Measurements from ENCODE around the gene APBA1.

The APBA1 gene

GRCh38 chr9:69655065-69655464 lies 17.1 kb downstream of the APBA1 start:
- peak in 1 of 2 experiments; percentile 6 for DNase-seq

- no peak for DNase-seq
Measured at GRCh38 chr9:69653261-69653660, 18.9 kb downstream of the APBA1 start.

GRCh38 chr9:69649566-69650250 lies 22.5 kb downstream of the APBA1 start:
- no peak for DNase-seq

- DNase-seq = no peak
Measured at GRCh38 chr9:69647804-69648203, 24.4 kb downstream of the APBA1 start.

- no peak for DNase-seq
Measured at GRCh38 chr9:69646810-69647209, 25.4 kb downstream of the APBA1 start.

GRCh38 chr9:69645488-69645887 lies 26.7 kb downstream of the APBA1 start:
- DNase-seq = no peak

- no peak for DNase-seq
Measured at GRCh38 chr9:69643098-69643497, 29.1 kb downstream of the APBA1 start.

GRCh38 chr9:69637817-69638200 lies 34.4 kb downstream of the APBA1 start:
- DNase-seq = no peak

- no peak for DNase-seq
Measured at GRCh38 chr9:69637193-69637816, 34.9 kb downstream of the APBA1 start.

- no peak for DNase-seq
Measured at GRCh38 chr9:69633716-69634115, 38.5 kb downstream of the APBA1 start.

GRCh38 chr9:69632768-69633167 lies 39.4 kb downstream of the APBA1 start:
- DNase-seq = no peak

GRCh38 chr9:69627281-69627680 lies 44.9 kb downstream of the APBA1 start:
- DNase-seq = no peak

GRCh38 chr9:69623276-69623675 lies 48.9 kb downstream of the APBA1 start:
- DNase-seq = no peak

- DNase-seq = no peak
Measured at GRCh38 chr9:69622676-69623075, 49.5 kb downstream of the APBA1 start.

- DNase-seq = no peak
Measured at GRCh38 chr9:69621730-69622460, 50.3 kb downstream of the APBA1 start.

GRCh38 chr9:69620731-69621130 lies 51.4 kb downstream of the APBA1 start:
- DNase-seq = no peak

GRCh38 chr9:69619233-69619632 lies 52.9 kb downstream of the APBA1 start:
- no peak for DNase-seq

GRCh38 chr9:69617006-69617405 lies 55.2 kb downstream of the APBA1 start:
- no peak for DNase-seq

- no peak for DNase-seq
Measured at GRCh38 chr9:69615880-69616279, 56.3 kb downstream of the APBA1 start.

GRCh38 chr9:69611221-69611620 lies 61.0 kb downstream of the APBA1 start:
- DNase-seq = no peak

- no peak for DNase-seq
Measured at GRCh38 chr9:69609156-69609555, 63.0 kb downstream of the APBA1 start.

- DNase-seq = no peak
Measured at GRCh38 chr9:69606089-69606488, 66.1 kb downstream of the APBA1 start.

GRCh38 chr9:69605406-69605805 lies 66.8 kb downstream of the APBA1 start:
- DNase-seq = no peak

- DNase-seq = no peak
Measured at GRCh38 chr9:69604568-69605219, 67.5 kb downstream of the APBA1 start.

Data from SW 1271 (cell line).